HG03097 (cell line): ENCODE results near the gene STAB1.

Experiments
- ATAC-seq: cut with Tn5 transposase; IDR thresholded peaks from one replicate; pipeline ENCODE4 v1.9.1; 2021; ENCODE audit not compliant: unreplicated experiment, low FRiP score

Gene STAB1

GRCh38 chr3:52483577-52484381 lies 11.4 kb upstream of the STAB1 start:
- ATAC-seq: no peak

GRCh38 chr3:52484680-52485461 lies 10.3 kb upstream of the STAB1 start:
- no peak for ATAC-seq

- no peak for ATAC-seq
Observed at GRCh38 chr3:52487050-52487787, 7.9 kb upstream of the STAB1 start.

GRCh38 chr3:52487788-52488691 lies 7.1 kb upstream of the STAB1 start:
- ATAC-seq: no peak

GRCh38 chr3:52488746-52489145 lies 6.4 kb upstream of the STAB1 start:
- no peak for ATAC-seq

- ATAC-seq: no peak
Observed at GRCh38 chr3:52489453-52489852, 5.7 kb upstream of the STAB1 start.

- ATAC-seq: no peak
Observed at GRCh38 chr3:52490035-52490938, 4.9 kb upstream of the STAB1 start.

- no peak for ATAC-seq
Observed at GRCh38 chr3:52490939-52491526, 4.1 kb upstream of the STAB1 start.

GRCh38 chr3:52492059-52492458 lies 3.1 kb upstream of the STAB1 start:
- no peak for ATAC-seq

- ATAC-seq: no peak
Observed at GRCh38 chr3:52493232-52494017, 1.7 kb upstream of the STAB1 start.

GRCh38 chr3:52494445-52494844 lies 693 bp upstream of the STAB1 start:
- no peak for ATAC-seq

GRCh38 chr3:52495777-52496602 lies 852 bp downstream of the STAB1 start:
- ATAC-seq: no peak

GRCh38 chr3:52498137-52499054 lies 3.3 kb downstream of the STAB1 start:
- no peak for ATAC-seq

- ATAC-seq: no peak
Observed at GRCh38 chr3:52501046-52501445, 5.9 kb downstream of the STAB1 start.

- ATAC-seq: no peak
Observed at GRCh38 chr3:52502001-52502400, 6.9 kb downstream of the STAB1 start.

- ATAC-seq: no peak
Observed at GRCh38 chr3:52502808-52503350, 7.7 kb downstream of the STAB1 start.
